Astrocyte (in vitro differentiated cells and primary cell): Measurements from ENCODE around the gene NRSN2.

Experiments
- EZH2 ChIP-seq: IDR thresholded peaks from 2 replicates; pipeline ENCODE4 v1.6.1; 2012; ENCODE audit warnings: mild to moderate bottlenecking, low read length, inconsistent platforms; ENCODE audit not compliant: insufficient read depth
- TF ChIP-seq, protein P1 (sequence below): IDR thresholded peaks from 2 replicates; pipeline ENCODE4 v1.5.1; 2011; ENCODE audit warnings: low read depth, mild to moderate bottlenecking, inconsistent platforms, low read length, moderate library complexity; ENCODE audit not compliant: insufficient read depth

DNA sequence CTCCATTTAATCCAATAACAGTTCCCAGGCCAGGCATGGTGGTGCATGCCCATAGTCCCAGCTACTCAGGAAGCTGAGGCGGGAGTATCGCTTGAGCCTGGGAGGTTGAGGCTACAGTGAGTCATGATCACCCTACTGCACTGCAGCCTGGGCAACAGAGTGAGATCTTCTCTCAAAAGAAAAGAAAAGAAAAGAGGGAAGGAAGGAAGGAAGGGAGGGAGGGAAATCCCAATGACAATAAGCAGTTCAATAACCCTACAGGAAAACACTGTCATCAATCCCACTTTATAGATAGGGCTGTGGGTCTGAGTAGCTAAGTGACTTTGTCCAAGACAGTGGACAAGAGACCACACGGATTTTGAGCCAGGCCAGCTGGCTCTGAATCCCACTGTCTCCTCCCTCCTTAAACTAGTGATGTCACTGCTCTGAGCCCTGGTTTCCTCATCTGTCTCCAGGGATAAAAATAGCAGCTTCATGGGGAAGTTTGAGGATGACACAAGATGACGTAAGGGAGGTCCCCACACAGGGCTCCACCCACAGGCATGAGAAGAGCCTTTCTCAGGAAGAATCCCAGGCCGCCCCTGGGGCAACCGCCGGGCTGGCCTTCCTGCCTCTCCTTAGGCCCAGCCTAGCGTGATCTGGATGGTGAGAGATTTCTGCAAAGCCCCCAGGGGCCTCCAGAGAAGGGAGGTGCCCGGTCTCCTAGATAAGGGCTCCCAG is 26.4 kb downstream of the NRSN2 start:
- TF ChIP-seq, protein P1, sequence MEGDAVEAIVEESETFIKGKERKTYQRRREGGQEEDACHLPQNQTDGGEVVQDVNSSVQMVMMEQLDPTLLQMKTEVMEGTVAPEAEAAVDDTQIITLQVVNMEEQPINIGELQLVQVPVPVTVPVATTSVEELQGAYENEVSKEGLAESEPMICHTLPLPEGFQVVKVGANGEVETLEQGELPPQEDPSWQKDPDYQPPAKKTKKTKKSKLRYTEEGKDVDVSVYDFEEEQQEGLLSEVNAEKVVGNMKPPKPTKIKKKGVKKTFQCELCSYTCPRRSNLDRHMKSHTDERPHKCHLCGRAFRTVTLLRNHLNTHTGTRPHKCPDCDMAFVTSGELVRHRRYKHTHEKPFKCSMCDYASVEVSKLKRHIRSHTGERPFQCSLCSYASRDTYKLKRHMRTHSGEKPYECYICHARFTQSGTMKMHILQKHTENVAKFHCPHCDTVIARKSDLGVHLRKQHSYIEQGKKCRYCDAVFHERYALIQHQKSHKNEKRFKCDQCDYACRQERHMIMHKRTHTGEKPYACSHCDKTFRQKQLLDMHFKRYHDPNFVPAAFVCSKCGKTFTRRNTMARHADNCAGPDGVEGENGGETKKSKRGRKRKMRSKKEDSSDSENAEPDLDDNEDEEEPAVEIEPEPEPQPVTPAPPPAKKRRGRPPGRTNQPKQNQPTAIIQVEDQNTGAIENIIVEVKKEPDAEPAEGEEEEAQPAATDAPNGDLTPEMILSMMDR = no peak
- TF ChIP-seq EZH2 = no peak
